ENCODE data around the gene SCGB1D2.
"Not testable (repeated sequence)": the region's sequence is repeated elsewhere in the genome, so short reads cannot be mapped to it uniquely, and the experiment has no call there.

Gene SCGB1D2

GRCh38 chr11:62242021-62242420, at the start of gene SCGB1D2:
Gene SCGB1D2, plus strand, starts transcription at chr11:62242239. Its CDS starts 69 bp downstream, at chr11:62242308.
- no peak for FAIRE-seq

GRCh38 chr11:62193952-62194351, 48.1 kb upstream of the SCGB1D2 start:
- FAIRE-seq = no peak

GRCh38 chr11:62195010-62195409, 47.0 kb upstream of the SCGB1D2 start:
- FAIRE-seq = not testable (repeated sequence)

- FAIRE-seq = no peak
Measured at GRCh38 chr11:62195945-62196344, 46.1 kb upstream of the SCGB1D2 start.

- FAIRE-seq = not testable (repeated sequence)
Measured at GRCh38 chr11:62197400-62197799, 44.6 kb upstream of the SCGB1D2 start.

GRCh38 chr11:62201376-62201775, 40.7 kb upstream of the SCGB1D2 start:
- no peak for FAIRE-seq

GRCh38 chr11:62202910-62203309, 39.1 kb upstream of the SCGB1D2 start:
- no peak for FAIRE-seq

- FAIRE-seq = no peak
Measured at GRCh38 chr11:62204430-62204829, 37.6 kb upstream of the SCGB1D2 start.

- FAIRE-seq = no peak
Measured at GRCh38 chr11:62205441-62205840, 36.6 kb upstream of the SCGB1D2 start.

- peak; percentile 27 for FAIRE-seq
Measured at GRCh38 chr11:62206276-62207066, 35.6 kb upstream of the SCGB1D2 start.

GRCh38 chr11:62208785-62209144, 33.3 kb upstream of the SCGB1D2 start:
- FAIRE-seq = peak; percentile 84

GRCh38 chr11:62217191-62217748, 24.8 kb upstream of the SCGB1D2 start:
- FAIRE-seq = no peak

- FAIRE-seq = no peak
Measured at GRCh38 chr11:62221498-62221897, 20.5 kb upstream of the SCGB1D2 start.

GRCh38 chr11:62223095-62223494, 18.9 kb upstream of the SCGB1D2 start:
- FAIRE-seq = no peak

GRCh38 chr11:62233730-62234129, 8.3 kb upstream of the SCGB1D2 start:
- no peak for FAIRE-seq

- FAIRE-seq = no peak
Measured at GRCh38 chr11:62236187-62236586, 5.9 kb upstream of the SCGB1D2 start.

GRCh38 chr11:62237499-62237898, 4.5 kb upstream of the SCGB1D2 start:
- no peak for FAIRE-seq

- no peak for FAIRE-seq
Measured at GRCh38 chr11:62238151-62238550, 3.9 kb upstream of the SCGB1D2 start.

- FAIRE-seq = no peak
Measured at GRCh38 chr11:62241095-62241494, 944 bp upstream of the SCGB1D2 start.

- FAIRE-seq = no peak
Measured at GRCh38 chr11:62245271-62245753, 3.3 kb downstream of the SCGB1D2 start.

- no peak for FAIRE-seq
Measured at GRCh38 chr11:62251698-62252097, 9.7 kb downstream of the SCGB1D2 start.

- FAIRE-seq = no peak
Measured at GRCh38 chr11:62253999-62254542, 12.0 kb downstream of the SCGB1D2 start.

GRCh38 chr11:62256281-62256680, 14.2 kb downstream of the SCGB1D2 start:
- no peak for FAIRE-seq

- no peak for FAIRE-seq
Measured at GRCh38 chr11:62260261-62260953, 18.4 kb downstream of the SCGB1D2 start.

Measured in islet of Langerhans (tissue), 1 donor.